ENCODE measurements around the gene PAX8.
"Not testable (repeated sequence)": the region's sequence is repeated elsewhere in the genome, so short reads cannot be mapped to it uniquely, and the experiment has no call there.

GRCh38 chr2:113308784-113309183 is 30.1 kb upstream of the PAX8 start:
- not testable (repeated sequence) for TF ChIP-seq MAX (IDR thresholded peaks at IDR 0.05; ENCODE audit: low read depth, low read length); BHLHE40 (IDR thresholded peaks at IDR 0.05; ENCODE audit: borderline replicate concordance in 1 of 2, low read depth in 2 of 2, low read length in 1 of 2); POLR2AphosphoS5 (IDR thresholded peaks at IDR 0.05; ENCODE audit: low read length)

All from GM12878 (cell line).